ENCODE data around the gene CDK5R2.

DNA sequence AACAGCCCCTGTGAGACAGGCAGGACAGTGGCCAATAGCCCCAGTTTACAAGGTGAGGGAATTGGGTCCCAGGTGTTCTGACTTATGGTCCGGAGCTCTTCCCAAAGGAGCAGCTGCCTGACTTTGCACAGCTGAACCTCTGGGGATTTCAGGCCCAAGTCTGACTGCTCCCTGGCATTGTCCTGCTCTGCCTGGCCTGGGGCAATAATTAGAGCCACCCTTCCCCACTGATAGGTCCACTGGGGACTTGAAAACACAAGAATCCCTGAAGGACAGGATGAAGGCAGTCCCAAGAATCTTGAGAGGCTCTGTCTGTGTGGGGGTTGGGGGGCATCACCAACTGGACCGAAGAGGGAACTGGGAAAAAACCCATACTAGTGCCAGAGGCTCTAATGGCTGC is 29.2 kb downstream of the CDK5R2 start:
- TF ChIP-seq, protein P1, sequence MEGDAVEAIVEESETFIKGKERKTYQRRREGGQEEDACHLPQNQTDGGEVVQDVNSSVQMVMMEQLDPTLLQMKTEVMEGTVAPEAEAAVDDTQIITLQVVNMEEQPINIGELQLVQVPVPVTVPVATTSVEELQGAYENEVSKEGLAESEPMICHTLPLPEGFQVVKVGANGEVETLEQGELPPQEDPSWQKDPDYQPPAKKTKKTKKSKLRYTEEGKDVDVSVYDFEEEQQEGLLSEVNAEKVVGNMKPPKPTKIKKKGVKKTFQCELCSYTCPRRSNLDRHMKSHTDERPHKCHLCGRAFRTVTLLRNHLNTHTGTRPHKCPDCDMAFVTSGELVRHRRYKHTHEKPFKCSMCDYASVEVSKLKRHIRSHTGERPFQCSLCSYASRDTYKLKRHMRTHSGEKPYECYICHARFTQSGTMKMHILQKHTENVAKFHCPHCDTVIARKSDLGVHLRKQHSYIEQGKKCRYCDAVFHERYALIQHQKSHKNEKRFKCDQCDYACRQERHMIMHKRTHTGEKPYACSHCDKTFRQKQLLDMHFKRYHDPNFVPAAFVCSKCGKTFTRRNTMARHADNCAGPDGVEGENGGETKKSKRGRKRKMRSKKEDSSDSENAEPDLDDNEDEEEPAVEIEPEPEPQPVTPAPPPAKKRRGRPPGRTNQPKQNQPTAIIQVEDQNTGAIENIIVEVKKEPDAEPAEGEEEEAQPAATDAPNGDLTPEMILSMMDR (IDR thresholded peaks at IDR 0.05; ENCODE audit: low read depth, low read length, poor library complexity, severe bottlenecking), result no peak
- no peak for TF ChIP-seq EZH2phosphoT487 (IDR thresholded peaks at IDR 0.05; ENCODE audit: borderline replicate concordance, low read length)

Measured in DOHH2 (cell line).